Measurements from ENCODE around the gene TENT5A.

- no peak for TF ChIP-seq CTCF (IDR thresholded peaks at IDR 0.05)
- no peak for TF ChIP-seq SIN3A (IDR thresholded peaks at IDR 0.05; ENCODE audit: borderline replicate concordance, insufficient read depth, low read depth, low read length)
- no peak for TF ChIP-seq REST (IDR thresholded peaks at IDR 0.05; ENCODE audit: insufficient read depth in 1 of 2, low read depth in 2 of 2, low read length in 1 of 2)
- TF ChIP-seq POLR2AphosphoS5 (IDR thresholded peaks at IDR 0.05; ENCODE audit: low read depth, low read length) = no peak
- TF ChIP-seq TCF7L2 (IDR thresholded peaks at IDR 0.05; ENCODE audit: low read depth, low read length) = no peak
Observed at GRCh38 chr6:81754906-81755305, 2.4 kb upstream of the TENT5A start.

All from Panc1 (cell line).